ENCODE results near the gene PPP6R2.

The PPP6R2 gene

GRCh38 chr22:50436015-50436830 lies 93.1 kb downstream of the PPP6R2 start:
- no peak overlapping the region for H3K9ac ChIP-seq (ENCODE audit: low read depth, low read length)
- no peaks in the 10 kb centered on the region for H3K4me1 ChIP-seq (ENCODE audit: insufficient read depth, low read length)
- no peak overlapping the region for H3K4me3 ChIP-seq (ENCODE audit: low read length)
- no peaks in the 10 kb centered on the region for H3K9me3 ChIP-seq (ENCODE audit: insufficient read depth, low read depth, low read length)
- no peaks in the 10 kb centered on the region for H3K27me3 ChIP-seq (ENCODE audit: insufficient read depth, low read length)
- no peak overlapping the region for H3K27ac ChIP-seq (ENCODE audit: low read length)
- peaks cover 61% of the 10 kb centered on the region for H3K36me3 ChIP-seq (ENCODE audit: insufficient read depth, low read depth, low read length)

- H3K27ac ChIP-seq (ENCODE audit: low read length): no peak overlapping the region
Observed at GRCh38 chr22:50436841-50437341, 93.8 kb downstream of the PPP6R2 start.

GRCh38 chr22:50437511-50438304 lies 94.6 kb downstream of the PPP6R2 start:
- H3K27ac ChIP-seq (ENCODE audit: low read length): no peak overlapping the region
- H3K36me3 ChIP-seq (ENCODE audit: insufficient read depth, low read depth, low read length): peaks cover 46% of the 10 kb centered on the region
- no peaks in the 10 kb centered on the region for H3K27me3 ChIP-seq (ENCODE audit: insufficient read depth, low read length)
- no peak overlapping the region for H3K4me3 ChIP-seq (ENCODE audit: low read length)
- H3K9ac ChIP-seq (ENCODE audit: low read depth, low read length): no peak overlapping the region
- no peaks in the 10 kb centered on the region for H3K4me1 ChIP-seq (ENCODE audit: insufficient read depth, low read length)
- no peaks in the 10 kb centered on the region for H3K9me3 ChIP-seq (ENCODE audit: insufficient read depth, low read depth, low read length)

More at GRCh38 chr22:50436841-50437341, 93.8 kb downstream of the PPP6R2 start:
- H3K9me3 ChIP-seq (ENCODE audit: insufficient read depth, low read depth, low read length): no peaks in the 10 kb centered on the region
- no peaks in the 10 kb centered on the region for H3K27me3 ChIP-seq (ENCODE audit: insufficient read depth, low read length)
- peaks cover 54% of the 10 kb centered on the region for H3K36me3 ChIP-seq (ENCODE audit: insufficient read depth, low read depth, low read length)
- H3K4me1 ChIP-seq (ENCODE audit: insufficient read depth, low read length): no peaks in the 10 kb centered on the region
- no peak overlapping the region for H3K9ac ChIP-seq (ENCODE audit: low read depth, low read length)
- H3K4me3 ChIP-seq (ENCODE audit: low read length): no peak overlapping the region

DNA sequence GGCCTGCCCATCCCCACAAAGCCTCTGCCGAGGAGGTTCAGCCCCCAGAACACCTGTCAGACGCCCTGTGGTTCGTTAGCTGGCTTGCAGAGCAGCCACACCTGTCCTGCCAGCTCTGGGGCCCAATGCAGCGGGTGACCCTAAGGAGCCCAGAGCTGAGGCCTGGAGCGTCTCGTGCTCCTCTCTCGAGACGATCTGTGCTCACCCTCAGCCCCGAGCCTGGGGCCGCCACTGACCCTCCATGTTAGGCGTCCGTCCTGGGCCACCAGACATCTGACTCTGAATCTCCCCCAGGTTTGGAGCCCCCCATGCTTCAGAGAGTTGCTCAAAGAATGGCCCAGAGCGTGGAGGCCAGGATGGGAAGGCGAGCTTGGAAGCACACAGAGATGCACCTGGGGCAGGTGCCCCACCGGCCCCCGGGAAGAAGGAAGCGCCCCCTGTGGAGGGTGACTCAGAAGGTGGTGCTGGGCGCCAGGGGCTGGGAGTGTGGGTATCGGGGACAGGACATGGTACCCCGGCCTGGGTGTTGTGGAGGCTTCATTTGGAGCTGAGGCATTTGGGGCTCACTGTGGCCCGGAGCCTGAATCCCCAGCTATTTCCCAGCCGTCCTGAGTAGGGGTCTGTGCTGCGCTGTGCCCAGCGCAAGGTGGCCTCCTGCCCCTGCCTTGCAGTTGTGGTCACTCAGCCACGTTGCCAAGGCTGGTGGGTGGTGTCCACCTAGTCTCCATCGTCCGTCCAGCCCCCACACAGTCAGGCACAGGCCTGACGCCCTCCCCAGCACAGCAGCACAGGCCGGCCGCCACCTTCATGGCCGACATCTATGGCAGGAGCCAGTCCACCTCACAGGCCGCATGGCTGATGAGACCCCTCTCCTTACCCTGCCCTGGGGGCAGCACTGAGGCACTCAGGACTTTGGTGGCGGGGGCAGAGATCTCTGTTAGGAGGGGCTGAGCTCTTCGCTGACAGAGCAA lies 95.5 kb downstream of the PPP6R2 start:
- no peaks in the 10 kb centered on the region for H3K27me3 ChIP-seq (ENCODE audit: insufficient read depth, low read length)
- H3K9ac ChIP-seq (ENCODE audit: low read depth, low read length): no peak overlapping the region
- peaks cover 44% of the 10 kb centered on the region for H3K36me3 ChIP-seq (ENCODE audit: insufficient read depth, low read depth, low read length)
- H3K9me3 ChIP-seq (ENCODE audit: insufficient read depth, low read depth, low read length): no peaks in the 10 kb centered on the region
- no peaks in the 10 kb centered on the region for H3K4me1 ChIP-seq (ENCODE audit: insufficient read depth, low read length)
- no peak overlapping the region for H3K4me3 ChIP-seq (ENCODE audit: low read length)
- H3K27ac ChIP-seq (ENCODE audit: low read length): no peak overlapping the region

GRCh38 chr22:50439314-50439870 lies 96.3 kb downstream of the PPP6R2 start:
- peaks cover 44% of the 10 kb centered on the region for H3K36me3 ChIP-seq (ENCODE audit: insufficient read depth, low read depth, low read length)
- H3K27me3 ChIP-seq (ENCODE audit: insufficient read depth, low read length): no peaks in the 10 kb centered on the region
- H3K27ac ChIP-seq (ENCODE audit: low read length): no peak overlapping the region
- no peak overlapping the region for H3K4me3 ChIP-seq (ENCODE audit: low read length)
- no peaks in the 10 kb centered on the region for H3K4me1 ChIP-seq (ENCODE audit: insufficient read depth, low read length)
- no peak overlapping the region for H3K9ac ChIP-seq (ENCODE audit: low read depth, low read length)
- no peaks in the 10 kb centered on the region for H3K9me3 ChIP-seq (ENCODE audit: insufficient read depth, low read depth, low read length)

DNA sequence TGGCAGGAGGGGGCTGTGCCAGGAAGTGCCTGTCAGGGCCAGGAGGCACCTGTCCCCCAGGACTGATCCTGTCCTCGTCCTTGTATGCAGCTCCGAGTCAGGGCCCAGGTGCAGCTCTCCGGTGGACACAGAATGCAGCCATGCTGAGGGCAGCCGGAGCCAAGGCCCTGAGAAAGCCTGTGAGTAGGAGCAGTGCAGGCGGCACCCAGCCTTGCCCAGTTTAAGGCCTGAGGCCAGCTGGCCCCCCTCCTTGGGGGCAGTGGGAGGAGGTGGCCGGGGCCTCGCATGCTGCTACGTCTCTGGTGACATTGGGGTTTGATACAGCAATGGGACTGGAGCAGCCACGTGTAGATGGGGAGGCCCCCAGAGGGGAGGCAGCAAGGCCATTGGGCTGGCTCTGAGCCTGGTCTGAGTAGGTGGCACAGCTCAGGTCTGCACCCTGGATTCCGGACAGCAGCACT lies 96.8 kb downstream of the PPP6R2 start:
- Histone ChIP-seq H3K36me3 (ENCODE audit: insufficient read depth, low read depth, low read length) (peaks cover 44% of the 10 kb centered on the region), H3K9ac (ENCODE audit: low read depth, low read length) (no peak overlapping the region), H3K4me3 (ENCODE audit: low read length) (no peak overlapping the region), H3K27ac (ENCODE audit: low read length) (no peak overlapping the region), H3K27me3 (ENCODE audit: insufficient read depth, low read length) (no peaks in the 10 kb centered on the region), H3K4me1 (ENCODE audit: insufficient read depth, low read length) (no peaks in the 10 kb centered on the region), H3K9me3 (ENCODE audit: insufficient read depth, low read depth, low read length) (no peaks in the 10 kb centered on the region)

GRCh38 chr22:50440544-50441249 lies 97.6 kb downstream of the PPP6R2 start:
- Histone ChIP-seq H3K27ac (ENCODE audit: low read length) (no peak overlapping the region), H3K27me3 (ENCODE audit: insufficient read depth, low read length) (no peaks in the 10 kb centered on the region), H3K4me3 (ENCODE audit: low read length) (no peak overlapping the region), H3K9ac (ENCODE audit: low read depth, low read length) (no peak overlapping the region), H3K36me3 (ENCODE audit: insufficient read depth, low read depth, low read length) (peaks cover 45% of the 10 kb centered on the region), H3K9me3 (ENCODE audit: insufficient read depth, low read depth, low read length) (no peaks in the 10 kb centered on the region), H3K4me1 (ENCODE audit: insufficient read depth, low read length) (no peaks in the 10 kb centered on the region)

- Histone ChIP-seq H3K4me1 (ENCODE audit: insufficient read depth, low read length) (no peaks in the 10 kb centered on the region), H3K4me3 (ENCODE audit: low read length) (no peak overlapping the region), H3K27ac (ENCODE audit: low read length) (no peak overlapping the region), H3K27me3 (ENCODE audit: insufficient read depth, low read length) (no peaks in the 10 kb centered on the region), H3K36me3 (ENCODE audit: insufficient read depth, low read depth, low read length) (peaks cover 44% of the 10 kb centered on the region), H3K9me3 (ENCODE audit: insufficient read depth, low read depth, low read length) (no peaks in the 10 kb centered on the region), H3K9ac (ENCODE audit: low read depth, low read length) (no peak overlapping the region)
Observed at GRCh38 chr22:50441428-50441993, 98.4 kb downstream of the PPP6R2 start.

- Histone ChIP-seq H3K9me3 (ENCODE audit: insufficient read depth, low read depth, low read length) (no peaks in the 10 kb centered on the region), H3K9ac (ENCODE audit: low read depth, low read length) (no peak overlapping the region), H3K27ac (ENCODE audit: low read length) (no peak overlapping the region), H3K4me3 (ENCODE audit: low read length) (no peak overlapping the region), H3K36me3 (ENCODE audit: insufficient read depth, low read depth, low read length) (peaks cover 42% of the 10 kb centered on the region), H3K4me1 (ENCODE audit: insufficient read depth, low read length) (no peaks in the 10 kb centered on the region), H3K27me3 (ENCODE audit: insufficient read depth, low read length) (no peaks in the 10 kb centered on the region)
Observed at GRCh38 chr22:50443197-50443596, 100.1 kb downstream of the PPP6R2 start.

DNA sequence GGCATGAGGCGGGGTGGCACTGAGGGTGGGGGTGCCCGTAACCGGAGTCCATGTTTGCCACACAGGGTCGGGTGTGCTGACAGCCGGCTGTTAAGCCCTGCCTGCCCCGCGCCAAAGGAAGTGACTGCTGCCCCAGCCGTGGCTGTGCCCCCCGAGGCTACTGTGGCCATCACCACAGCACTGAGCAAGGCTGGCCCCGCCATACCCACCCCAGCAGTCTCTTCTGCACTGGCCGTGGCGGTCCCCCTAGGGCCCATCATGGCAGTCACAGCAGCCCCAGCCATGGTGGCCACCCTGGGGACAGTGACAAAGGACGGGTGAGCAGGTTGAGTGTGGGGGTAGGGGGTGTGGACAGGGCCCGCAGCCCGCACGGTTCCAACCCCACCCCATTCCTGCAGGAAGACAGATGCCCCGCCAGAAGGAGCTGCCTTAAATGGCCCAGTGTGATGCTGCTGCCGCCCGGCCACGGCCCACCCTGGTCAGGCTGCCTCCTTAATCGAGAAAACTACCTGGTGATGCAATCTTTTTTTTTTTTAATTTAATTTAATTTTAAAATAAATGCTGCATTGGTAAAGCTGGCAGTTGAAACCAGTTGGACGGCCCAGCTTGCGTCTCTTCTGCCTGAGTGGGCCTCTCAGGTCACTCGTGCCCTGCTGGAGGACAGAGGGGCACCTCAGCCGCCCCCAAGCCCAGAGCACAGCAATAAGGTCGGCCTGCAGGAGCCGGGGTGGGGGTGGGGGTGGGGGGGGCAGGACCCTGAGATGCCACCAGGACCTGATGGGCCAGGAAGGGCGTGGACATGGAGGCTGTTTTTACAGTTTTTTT lies 100.9 kb downstream of the PPP6R2 start:
- Histone ChIP-seq H3K9ac (ENCODE audit: low read depth, low read length) (no peak overlapping the region), H3K4me3 (ENCODE audit: low read length) (no peak overlapping the region), H3K9me3 (ENCODE audit: insufficient read depth, low read depth, low read length) (no peaks in the 10 kb centered on the region), H3K27me3 (ENCODE audit: insufficient read depth, low read length) (no peaks in the 10 kb centered on the region), H3K27ac (ENCODE audit: low read length) (no peak overlapping the region), H3K4me1 (ENCODE audit: insufficient read depth, low read length) (no peaks in the 10 kb centered on the region), H3K36me3 (ENCODE audit: insufficient read depth, low read depth, low read length) (peaks cover 44% of the 10 kb centered on the region)

All from iPS-20b (cell line).